OCI-LY1 (cell line): ENCODE results near the gene CDK17.

ENCODE experiments used
- H2AFZ ChIP-seq: fragments of 200-600 bp; sonication (generic), shearing (Covaris generic); 2 replicates; pipeline ENCODE4 v1.6.0; 2014; ENCODE audit warnings: antibody characterized with exemption, mild to moderate bottlenecking, low read length
- H3F3A ChIP-seq: fragments of 200-600 bp; sonication (generic), shearing (Covaris generic); 2 replicates; pipeline ENCODE4 v1.6.0; 2014; ENCODE audit warnings: mild to moderate bottlenecking, antibody characterized with exemption, low read length, moderate library complexity; ENCODE audit not compliant: insufficient read depth
- H3K27ac ChIP-seq: fragments of 200-600 bp; sonication (generic); 2 replicates; pipeline ENCODE4 v1.5.1; 2014; ENCODE audit warnings: low read length, mixed run types, mild to moderate bottlenecking, low read depth; ENCODE audit not compliant: poor library complexity, severe bottlenecking
- H3K27me3 ChIP-seq: fragments of 200-600 bp; sonication (generic); 2 replicates; pipeline ENCODE4 v1.6.0; 2014; ENCODE audit warnings: antibody characterized with exemption, mild to moderate bottlenecking, low read length, moderate library complexity; ENCODE audit not compliant: insufficient read depth
- H3K36me3 ChIP-seq: fragments of 200-600 bp; sonication (generic); 2 replicates; pipeline ENCODE4 v1.6.1; 2014; ENCODE audit warnings: mild to moderate bottlenecking, antibody characterized with exemption, low read length, moderate library complexity, mixed read lengths; ENCODE audit not compliant: insufficient read depth
- H3K4me1 ChIP-seq: fragments of 200-600 bp; sonication (generic); 2 replicates; pipeline ENCODE4 v1.5.1; 2014; ENCODE audit warnings: mild to moderate bottlenecking, low read length, moderate library complexity; ENCODE audit not compliant: insufficient read depth, severe bottlenecking
- H3K4me2 ChIP-seq: fragments of 200-600 bp; sonication (generic), shearing (Covaris generic); 2 replicates; pipeline ENCODE4 v1.6.1; 2014; ENCODE audit warnings: low read length
- H3K4me3 ChIP-seq: fragments of 200-600 bp; sonication (generic); 2 replicates; pipeline ENCODE4 v1.5.1; 2014; ENCODE audit warnings: low read length, low read depth, mild to moderate bottlenecking, mixed read lengths; ENCODE audit not compliant: poor library complexity, severe bottlenecking
- H3K79me2 ChIP-seq: fragments of 200-600 bp; shearing (Covaris generic); 2 replicates; pipeline ENCODE4 v1.6.1; 2016; ENCODE audit warnings: mixed run types, low read length, mixed read lengths; ENCODE audit not compliant: insufficient read depth
- H3K9ac ChIP-seq: fragments of 200-600 bp; sonication (generic), shearing (Covaris generic); 2 replicates; pipeline ENCODE4 v1.6.1; 2014; ENCODE audit warnings: mild to moderate bottlenecking, low read length, mixed read lengths
- H3K9me2 ChIP-seq: fragments of 200-600 bp; sonication (generic), shearing (Covaris generic); 2 replicates; pipeline ENCODE4 v1.6.1; 2014; ENCODE audit warnings: low read depth, mild to moderate bottlenecking, low read length, mixed read lengths
- H3K9me3 ChIP-seq: fragments of 200-600 bp; shearing (Covaris generic); 2 replicates; pipeline ENCODE4 v1.6.1; 2014; ENCODE audit warnings: low read length, mixed read lengths
- H4K20me1 ChIP-seq: fragments of 200-600 bp; sonication (generic), shearing (Covaris generic); 2 replicates; pipeline ENCODE4 v1.6.0; 2016; ENCODE audit warnings: mild to moderate bottlenecking, low read length; ENCODE audit not compliant: insufficient read depth
- EZH2 ChIP-seq: fragments of 200-600 bp; sonication (generic), shearing (Covaris generic); IDR thresholded peaks from 2 replicates; pipeline ENCODE4 v1.8.0; 2017; ENCODE audit warnings: borderline replicate concordance, mixed run types, mild to moderate bottlenecking, antibody characterized with exemption, low read length, moderate library complexity, mixed read lengths
- TF ChIP-seq, protein P1 (sequence below): fragments of 200-600 bp; sonication (generic), shearing (Covaris generic); IDR thresholded peaks from 2 replicates; pipeline ENCODE4 v1.5.1; 2017; ENCODE audit warnings: mild to moderate bottlenecking, antibody characterized with exemption, low read length, moderate library complexity, mixed read lengths

The CDK17 gene

DNA sequence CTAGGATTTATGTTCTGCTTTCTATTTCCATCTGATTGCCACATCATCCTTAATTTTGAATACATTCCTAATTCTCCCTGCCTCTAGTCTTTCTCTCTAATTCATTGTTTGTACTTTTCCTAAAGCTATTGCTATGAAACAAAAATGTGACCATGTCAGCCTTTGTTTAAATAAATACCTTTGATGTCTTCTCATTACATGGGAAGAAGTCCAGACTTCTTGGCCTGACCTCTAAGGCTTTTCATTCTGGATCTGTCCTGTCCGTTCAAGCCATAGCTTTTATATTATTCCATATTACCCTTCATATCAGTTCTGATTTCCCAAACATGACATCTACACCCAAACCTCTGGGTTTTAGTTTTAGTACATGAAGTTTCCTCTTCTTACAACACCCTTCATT, 91.4 kb downstream of the CDK17 start:
- Histone ChIP-seq H3K4me2 (no peak overlapping the region), H3K27me3 (no peaks in the 10 kb centered on the region), H4K20me1 (no peaks in the 10 kb centered on the region), H3K4me1 (no peaks in the 10 kb centered on the region), H3K9me2 (no peaks in the 10 kb centered on the region), H2AFZ (no peak overlapping the region), H3K79me2 (no peaks in the 10 kb centered on the region), H3K4me3 (no peak overlapping the region), H3K36me3 (peaks cover 34% of the 10 kb centered on the region), H3K9me3 (no peaks in the 10 kb centered on the region), H3K9ac (no peak overlapping the region), H3F3A (0 out of 2 replicates have a peak, but pooled peaks cover 2% of the 10 kb centered on the region), H3K27ac (no peak overlapping the region)
- no peak for TF ChIP-seq EZH2
- TF ChIP-seq, protein P1, sequence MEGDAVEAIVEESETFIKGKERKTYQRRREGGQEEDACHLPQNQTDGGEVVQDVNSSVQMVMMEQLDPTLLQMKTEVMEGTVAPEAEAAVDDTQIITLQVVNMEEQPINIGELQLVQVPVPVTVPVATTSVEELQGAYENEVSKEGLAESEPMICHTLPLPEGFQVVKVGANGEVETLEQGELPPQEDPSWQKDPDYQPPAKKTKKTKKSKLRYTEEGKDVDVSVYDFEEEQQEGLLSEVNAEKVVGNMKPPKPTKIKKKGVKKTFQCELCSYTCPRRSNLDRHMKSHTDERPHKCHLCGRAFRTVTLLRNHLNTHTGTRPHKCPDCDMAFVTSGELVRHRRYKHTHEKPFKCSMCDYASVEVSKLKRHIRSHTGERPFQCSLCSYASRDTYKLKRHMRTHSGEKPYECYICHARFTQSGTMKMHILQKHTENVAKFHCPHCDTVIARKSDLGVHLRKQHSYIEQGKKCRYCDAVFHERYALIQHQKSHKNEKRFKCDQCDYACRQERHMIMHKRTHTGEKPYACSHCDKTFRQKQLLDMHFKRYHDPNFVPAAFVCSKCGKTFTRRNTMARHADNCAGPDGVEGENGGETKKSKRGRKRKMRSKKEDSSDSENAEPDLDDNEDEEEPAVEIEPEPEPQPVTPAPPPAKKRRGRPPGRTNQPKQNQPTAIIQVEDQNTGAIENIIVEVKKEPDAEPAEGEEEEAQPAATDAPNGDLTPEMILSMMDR, result no peak

DNA sequence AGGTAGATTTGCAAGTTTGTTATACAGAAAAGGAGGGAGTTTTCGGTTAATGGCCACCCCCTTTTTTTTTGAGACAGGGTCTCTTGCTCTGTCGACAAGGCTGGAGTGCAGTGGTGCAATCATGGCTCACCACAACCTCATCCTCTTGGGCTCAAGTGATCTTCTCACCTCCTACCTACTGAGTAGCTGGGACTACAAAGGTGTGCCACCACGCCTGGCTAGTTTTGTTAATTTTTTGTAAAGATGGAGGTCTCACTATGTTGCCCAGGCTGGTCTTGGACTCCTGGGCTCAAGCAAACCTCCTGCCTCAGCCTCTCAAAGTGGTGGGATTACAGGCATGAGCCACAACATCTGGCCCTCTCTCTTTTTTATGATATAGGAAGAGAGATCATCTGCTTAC, 94.6 kb downstream of the CDK17 start:
- H3K9me2 ChIP-seq, result no peaks in the 10 kb centered on the region
- H3K4me1 ChIP-seq, result no peaks in the 10 kb centered on the region
- H3K4me3 ChIP-seq, result no peak overlapping the region
- H3K9ac ChIP-seq, result no peak overlapping the region
- no peak overlapping the region for H3K4me2 ChIP-seq
- no peaks in the 10 kb centered on the region for H3K79me2 ChIP-seq
- H4K20me1 ChIP-seq, result no peaks in the 10 kb centered on the region
- H3K27ac ChIP-seq, result no peak overlapping the region
- no peak overlapping the region for H2AFZ ChIP-seq
- no peaks in the 10 kb centered on the region for H3K27me3 ChIP-seq
- peaks cover 16% of the 10 kb centered on the region for H3K36me3 ChIP-seq
- TF ChIP-seq, protein P1, result no peak
- no peak for TF ChIP-seq EZH2
- no peaks in the 10 kb centered on the region; the same call in 1 of the 2 replicates for H3F3A ChIP-seq
- H3K9me3 ChIP-seq, result no peaks in the 10 kb centered on the region

DNA sequence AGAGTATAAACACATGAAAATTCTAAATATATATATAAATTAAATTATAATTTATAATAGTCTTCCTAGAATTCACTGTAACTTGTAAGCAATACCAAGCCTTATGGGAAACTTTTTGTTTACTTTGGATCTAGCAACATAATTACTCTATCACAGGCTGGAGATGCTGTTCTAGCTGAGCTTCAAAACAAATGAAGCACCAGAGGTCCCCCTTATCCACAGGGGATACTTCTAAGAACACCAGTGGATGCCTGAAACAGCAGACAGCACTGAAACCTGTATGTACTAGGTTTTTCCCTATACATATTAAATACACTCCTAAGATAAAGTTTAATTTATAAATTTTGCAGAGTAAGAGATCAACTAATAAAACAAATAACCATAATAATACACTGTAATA, 96.6 kb downstream of the CDK17 start:
- H3K9ac ChIP-seq, result no peak overlapping the region
- H2AFZ ChIP-seq, result no peak overlapping the region
- H3K27ac ChIP-seq, result no peak overlapping the region
- no peaks in the 10 kb centered on the region for H3K27me3 ChIP-seq
- no peak overlapping the region for H3K4me2 ChIP-seq
- H3K36me3 ChIP-seq, result peaks cover 14% of the 10 kb centered on the region
- no peaks in the 10 kb centered on the region for H3K9me2 ChIP-seq
- H4K20me1 ChIP-seq, result no peaks in the 10 kb centered on the region
- H3K4me1 ChIP-seq, result no peaks in the 10 kb centered on the region
- no peaks in the 10 kb centered on the region for H3K9me3 ChIP-seq
- H3K79me2 ChIP-seq, result no peaks in the 10 kb centered on the region
- H3F3A ChIP-seq, result no peaks in the 10 kb centered on the region; the same call in 1 of the 2 replicates
- H3K4me3 ChIP-seq, result no peak overlapping the region
- TF ChIP-seq, protein P1, result no peak
- no peak for TF ChIP-seq EZH2
